Measurements from ENCODE around the gene PHLDA1.
"Not testable (repeated sequence)": the region's sequence is repeated elsewhere in the genome, so short reads cannot be mapped to it uniquely, and the experiment has no call there.

PHLDA1 gene

GRCh38 chr12:75986001-75986746, 45.4 kb downstream of the PHLDA1 start:
- no peak for DNase-seq (ENCODE audit: low read depth, low spot score)

DNA sequence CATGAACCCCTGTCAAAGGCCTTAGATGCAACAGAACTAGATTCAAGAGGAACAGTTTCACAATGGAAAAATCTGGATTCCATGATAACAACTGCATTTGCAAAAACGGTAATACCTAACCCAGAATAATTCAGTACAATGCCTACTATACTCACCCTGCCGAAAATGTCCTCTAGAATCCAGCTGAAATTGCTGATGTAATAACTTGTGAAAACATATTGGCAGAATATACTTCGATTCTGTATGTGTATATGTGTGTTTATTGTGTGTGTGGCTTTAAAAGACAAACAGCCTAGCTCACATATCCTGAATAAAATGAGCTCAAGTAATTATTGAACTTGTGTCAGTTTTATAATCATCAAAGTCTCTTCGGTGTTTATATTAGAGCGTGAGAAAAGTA, 46.0 kb downstream of the PHLDA1 start:
- DNase-seq (ENCODE audit: low read depth, low spot score), result no peak

- no peak for DNase-seq (ENCODE audit: low read depth, low spot score)
These were observed 46.9 kb downstream of the PHLDA1 start for GRCh38 chr12:75984577-75985182.

DNA sequence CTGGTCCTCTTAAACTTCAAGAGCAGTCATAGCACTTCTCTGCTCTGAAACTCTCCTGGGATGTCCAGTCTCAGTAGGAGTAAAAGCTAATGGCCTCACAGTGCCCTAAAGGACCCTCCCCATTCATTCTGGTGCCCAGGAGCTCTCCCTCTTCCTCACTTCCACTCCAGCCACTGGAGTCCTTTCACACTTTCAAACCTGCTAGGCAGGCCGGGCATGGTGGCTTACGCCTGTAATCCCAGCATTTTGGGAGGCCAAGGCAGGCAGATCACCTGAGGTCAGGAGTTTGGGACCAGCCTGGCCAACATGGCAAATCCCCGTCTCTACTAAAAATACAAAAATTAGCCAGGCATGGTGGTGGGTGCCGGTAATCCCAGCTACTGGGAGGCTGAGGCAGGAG, 47.7 kb downstream of the PHLDA1 start:
- not testable (repeated sequence) for DNase-seq (ENCODE audit: low read depth, low spot score)

DNA sequence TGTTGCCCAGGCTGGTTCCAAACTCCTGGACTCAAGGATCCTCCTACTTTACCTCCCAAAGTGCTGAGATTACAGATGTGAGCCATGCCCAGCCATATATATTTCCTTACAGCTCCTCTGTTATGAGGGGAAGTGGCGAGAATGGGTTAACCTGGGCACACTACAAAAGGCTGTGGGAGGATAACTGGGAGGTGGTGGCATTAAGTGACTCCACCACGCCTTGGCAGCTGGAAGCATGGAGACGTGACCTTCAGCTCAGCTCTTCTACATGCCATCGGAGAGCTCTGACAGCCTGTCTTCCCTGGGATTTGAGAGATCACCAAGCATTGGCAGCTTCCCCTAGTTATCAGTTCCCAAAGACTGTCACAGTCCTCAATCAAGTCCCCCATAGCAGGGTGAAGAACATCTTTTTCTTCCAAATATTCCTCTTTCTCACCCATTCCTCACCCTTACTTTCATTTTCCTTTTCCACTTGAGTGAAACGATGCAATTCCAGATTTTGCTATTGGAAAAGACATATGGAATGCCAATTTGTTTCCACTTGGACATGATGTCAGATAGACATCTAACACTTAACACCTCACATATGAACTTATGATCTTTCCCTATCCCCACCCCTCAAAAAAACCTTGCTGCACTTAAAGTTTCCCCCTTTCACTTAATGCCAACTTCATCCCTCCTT, 48.5 kb downstream of the PHLDA1 start:
- DNase-seq (ENCODE audit: low read depth, low spot score), result no peak

GRCh38 chr12:75982169-75982564, 49.4 kb downstream of the PHLDA1 start:
- no peak for DNase-seq (ENCODE audit: low read depth, low spot score)

- no peak for DNase-seq (ENCODE audit: low read depth, low spot score)
These were observed 50.1 kb downstream of the PHLDA1 start for GRCh38 chr12:75981247-75982168.

GRCh38 chr12:75979181-75979580, 52.4 kb downstream of the PHLDA1 start:
- no peak for DNase-seq (ENCODE audit: low read depth, low spot score)

- DNase-seq (ENCODE audit: low read depth, low spot score), result no peak
These were observed 52.9 kb downstream of the PHLDA1 start for GRCh38 chr12:75978677-75979076.

DNA sequence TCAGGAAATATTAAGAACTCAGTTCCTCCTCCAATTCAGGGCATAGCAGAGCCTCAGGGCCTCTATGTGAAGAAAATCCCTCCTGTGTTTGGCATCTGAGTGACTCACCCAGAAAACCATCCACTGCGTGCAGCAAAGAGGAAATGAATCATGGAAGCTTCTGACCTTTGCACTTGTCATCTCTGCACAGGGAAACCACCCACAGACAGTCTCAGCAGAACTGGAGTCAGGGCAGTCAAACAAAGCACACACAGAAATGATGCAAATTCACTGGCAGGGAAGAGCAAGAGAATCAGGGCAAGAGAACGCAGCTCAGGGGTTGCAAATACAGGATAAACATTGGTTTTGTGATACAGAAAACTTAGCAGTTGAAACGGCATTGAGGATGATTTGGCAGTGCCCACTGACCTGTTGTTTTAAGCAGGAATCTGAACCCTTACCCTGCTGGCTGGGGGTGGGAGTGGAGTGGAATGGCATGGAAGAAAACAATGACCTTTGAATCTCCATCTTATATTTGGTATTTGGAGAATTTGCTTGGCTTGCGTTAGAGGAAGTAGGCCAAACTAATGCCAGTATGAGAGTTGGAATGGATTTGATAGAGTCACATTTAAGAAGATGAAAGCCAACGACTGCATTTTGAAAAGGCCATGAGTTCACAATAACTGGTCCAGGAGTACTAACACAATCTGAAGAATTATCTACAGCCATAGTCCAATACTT, 53.5 kb downstream of the PHLDA1 start:
- peak; percentile 98 for DNase-seq (ENCODE audit: low read depth, low spot score)

GRCh38 chr12:75977590-75977951, 54.0 kb downstream of the PHLDA1 start:
- DNase-seq (ENCODE audit: low read depth, low spot score), result no peak

GRCh38 chr12:75976913-75977312, 54.7 kb downstream of the PHLDA1 start:
- no peak for DNase-seq (ENCODE audit: low read depth, low spot score)

DNA sequence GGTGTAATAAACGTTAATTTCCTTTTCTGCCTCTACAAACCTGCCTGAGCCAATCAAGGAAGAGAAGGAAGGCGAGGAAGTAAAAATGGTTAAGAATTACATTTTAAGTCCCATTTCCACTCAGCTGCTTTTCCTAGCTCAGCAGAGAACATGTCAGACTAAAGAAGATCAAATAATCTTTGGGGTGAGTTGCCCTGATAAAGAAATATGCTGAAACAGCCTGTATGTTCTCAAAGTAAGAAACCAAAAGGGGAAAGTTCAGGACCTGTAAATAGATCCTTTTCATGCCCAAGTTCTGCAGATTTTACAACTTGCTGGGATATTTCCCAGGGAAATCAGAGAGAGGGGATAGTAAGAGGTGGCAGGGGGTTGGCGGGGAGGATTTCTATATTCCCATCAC, 55.5 kb downstream of the PHLDA1 start:
- no peak for DNase-seq (ENCODE audit: low read depth, low spot score)

DNA sequence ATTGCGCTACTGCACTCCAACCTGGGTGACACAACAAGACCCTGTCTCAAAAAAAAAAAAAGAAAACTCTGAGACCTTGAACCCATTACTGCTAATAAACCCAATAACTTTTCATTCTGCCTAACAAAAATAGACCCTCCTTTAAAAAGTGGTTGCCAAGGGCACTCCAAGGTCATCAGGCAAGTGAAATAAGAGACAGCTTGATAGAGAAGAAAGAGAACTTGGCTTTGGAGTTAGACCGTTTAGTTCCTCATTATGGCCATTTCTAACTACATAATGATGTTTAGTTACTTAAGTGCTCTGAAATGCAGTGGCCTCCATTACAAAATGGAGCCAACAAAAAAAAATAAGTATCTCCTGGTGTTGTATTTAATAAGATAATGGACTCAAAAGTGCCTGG, 55.9 kb downstream of the PHLDA1 start:
- no peak for DNase-seq (ENCODE audit: low read depth, low spot score)

Measured in smooth muscle cell of the brain vasculature (primary cell).